ENCODE data around the gene PARL.

DNA sequence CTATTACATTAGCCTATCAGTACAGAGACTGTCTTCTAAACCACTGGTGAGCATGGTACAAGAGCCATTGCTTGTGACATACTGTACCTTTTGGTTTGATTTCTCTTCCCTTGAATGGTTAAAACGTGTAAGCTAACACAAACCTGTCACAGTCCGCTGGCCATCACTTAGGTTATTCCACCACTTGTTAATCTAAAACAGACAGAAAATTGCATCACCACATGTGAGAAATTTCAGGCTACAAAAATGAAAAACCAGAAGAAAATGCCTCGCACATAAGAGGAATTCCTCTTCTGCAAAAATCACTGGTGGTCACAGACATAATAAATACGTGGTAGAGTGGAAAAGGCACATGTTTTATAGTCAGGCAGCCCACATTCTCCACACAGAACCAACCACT is 22.1 kb downstream of the PARL start:
- TF ChIP-seq POLR2A (IDR thresholded peaks at IDR 0.05) (no peak), EP300 (IDR thresholded peaks at IDR 0.05) (no peak)

Measured in tibial nerve (tissue), 3 donors.